ENCODE measurements around the gene SUDS3.

The SUDS3 gene

GRCh38 chr12:118357257-118358007, 18.9 kb upstream of the SUDS3 start:
- peak; percentile 20 for DNase-seq

GRCh38 chr12:118358008-118358359, 18.4 kb upstream of the SUDS3 start:
- no peak for DNase-seq

GRCh38 chr12:118358612-118359540, 17.5 kb upstream of the SUDS3 start:
- DNase-seq, result no peak

GRCh38 chr12:118359541-118359915, 16.8 kb upstream of the SUDS3 start:
- DNase-seq, result no peak

- no peak for DNase-seq
Observed at GRCh38 chr12:118361092-118361404, 15.3 kb upstream of the SUDS3 start.

- DNase-seq, result no peak
Observed at GRCh38 chr12:118361889-118362288, 14.5 kb upstream of the SUDS3 start.

GRCh38 chr12:118368821-118369220, 7.5 kb upstream of the SUDS3 start:
- no peak for DNase-seq

GRCh38 chr12:118370601-118371000, 5.8 kb upstream of the SUDS3 start:
- no peak for DNase-seq

GRCh38 chr12:118371321-118372282, 4.8 kb upstream of the SUDS3 start:
- DNase-seq, result peak; percentile 34

- DNase-seq, result peak; percentile 100
Observed at GRCh38 chr12:118372541-118373495, 3.5 kb upstream of the SUDS3 start, which contains the start of gene TAOK3. TSS of gene TAOK3 (minus strand) at chr12:118372907. CDS start at chr12:118255567, 117,340 bp downstream.

- no peak for DNase-seq
Observed at GRCh38 chr12:118373616-118374015, 2.7 kb upstream of the SUDS3 start.

GRCh38 chr12:118374126-118374725, 2.1 kb upstream of the SUDS3 start:
- DNase-seq, result no peak

- DNase-seq, result no peak
Observed at GRCh38 chr12:118374909-118375308, 1.4 kb upstream of the SUDS3 start.

- DNase-seq, result peak; percentile 35
Observed at GRCh38 chr12:118375348-118375747, 1.0 kb upstream of the SUDS3 start.

- peak; percentile 82 for DNase-seq
Observed at GRCh38 chr12:118377021-118377883, 897 bp downstream of the SUDS3 start.

GRCh38 chr12:118377884-118378470, 1.6 kb downstream of the SUDS3 start:
- peak; percentile 80 for DNase-seq

- DNase-seq, result no peak
Observed at GRCh38 chr12:118391424-118391823, 15.1 kb downstream of the SUDS3 start.

- no peak for DNase-seq
Observed at GRCh38 chr12:118391836-118392235, 15.5 kb downstream of the SUDS3 start.

- no peak for DNase-seq
Observed at GRCh38 chr12:118397708-118398440, 21.5 kb downstream of the SUDS3 start.
